Activated CD4-positive, alpha-beta T cell treated with anti-CD3 and anti-CD28 coated beads for 36 hours (primary cell): ENCODE measurements around the gene THRB. TPM values are rescaled to one million over a fixed set of nuclear protein-coding genes. Genes with fewer than 3 reads are reported as not detected.
"Not testable (repeated sequence)": the region's sequence is repeated elsewhere in the genome, so short reads cannot be mapped to it uniquely, and the experiment has no call there.

Experiments used
- ATAC-seq: fragments of 200-7000 bp; cut with Tn5 transposase; one replicate; pipeline ENCODE4 v1.10.0; 2021; ENCODE audit warnings: mild to moderate bottlenecking, moderate library complexity
- CTCF ChIA-PET: fragments of 350-600 bp; sonication (Branson Sonifier 250); formaldehyde crosslinking; loops from one replicate; lab custom pipeline; 2021; ENCODE audit warnings: antibody characterized with exemption; lab: Charles Lee
- POLR2A ChIA-PET: fragments of 350-600 bp; sonication (Branson Sonifier 250); formaldehyde crosslinking; loops from one replicate; lab custom pipeline; 2021; ENCODE audit warnings: antibody characterized with exemption, inconsistent platforms; lab: Charles Lee
- DNase-seq: peaks from one replicate; pipeline ENCODE4 v3.0.0-alpha.2; 2020
- H3K27ac Mint-ChIP-seq: one replicate; pipeline ENCODE4 v1.8.0; 2021; ENCODE audit warnings: mixed read lengths
- H3K27me3 Mint-ChIP-seq: one replicate; pipeline ENCODE4 v1.8.0; 2021; ENCODE audit warnings: mixed read lengths
- H3K36me3 Mint-ChIP-seq: one replicate; pipeline ENCODE4 v1.8.0; 2021; ENCODE audit warnings: low read depth, mixed read lengths
- H3K4me1 Mint-ChIP-seq: one replicate; pipeline ENCODE4 v1.8.0; 2021; ENCODE audit warnings: mixed read lengths
- H3K4me3 Mint-ChIP-seq: one replicate; pipeline ENCODE4 v1.8.0; 2021; ENCODE audit warnings: mild to moderate bottlenecking, moderate library complexity, mixed read lengths
- H3K9me3 Mint-ChIP-seq: one replicate; pipeline ENCODE4 v1.8.0; 2021; ENCODE audit warnings: low read depth, mixed read lengths
- intact Hi-C, 2 experiments: fragments of 100-400 bp; cut with DNase I in 1 of 2; cut with micrococcal nuclease in 1 of 2; formaldehyde crosslinking; loops; one replicate each; pipeline versions ENCODE4 v1.14.2 to v1.15.1; 2022 to 2024; cut with DNase I, micrococcal nuclease
- total RNA-seq, 2 experiments: library from RNA; stranded (reverse); gene quantifications; one replicate each; pipeline ENCODE4 v1.2.3, GENCODE V29; 2021

The THRB gene
- total RNA-seq, 2 experiments from 2014 or later, result not detected

DNA sequence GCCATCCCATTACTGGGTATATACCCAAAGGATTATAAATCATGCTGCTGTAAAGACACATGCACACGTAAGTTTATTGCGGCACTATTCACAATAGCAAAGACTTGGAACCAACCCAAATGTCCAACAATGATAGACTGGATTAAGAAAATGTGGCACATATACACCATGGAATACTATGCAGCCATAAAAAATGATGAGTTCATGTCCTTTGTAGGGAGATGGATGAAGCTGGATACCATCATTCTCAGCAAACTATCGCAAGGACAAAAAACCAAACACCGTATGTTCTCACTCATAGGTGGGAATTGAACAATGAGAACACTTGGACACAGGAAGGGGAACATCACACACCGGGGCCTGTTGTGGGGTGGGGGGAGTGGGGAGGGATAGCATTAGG, 95.9 kb downstream of the THRB start:
- H3K9me3 Mint-ChIP-seq, DNase-seq, H3K36me3 Mint-ChIP-seq, H3K4me1 Mint-ChIP-seq, CTCF ChIA-PET, ATAC-seq, H3K27ac Mint-ChIP-seq, POLR2A ChIA-PET, H3K4me3 Mint-ChIP-seq, H3K27me3 Mint-ChIP-seq, intact Hi-C loops: not testable (repeated sequence)

DNA sequence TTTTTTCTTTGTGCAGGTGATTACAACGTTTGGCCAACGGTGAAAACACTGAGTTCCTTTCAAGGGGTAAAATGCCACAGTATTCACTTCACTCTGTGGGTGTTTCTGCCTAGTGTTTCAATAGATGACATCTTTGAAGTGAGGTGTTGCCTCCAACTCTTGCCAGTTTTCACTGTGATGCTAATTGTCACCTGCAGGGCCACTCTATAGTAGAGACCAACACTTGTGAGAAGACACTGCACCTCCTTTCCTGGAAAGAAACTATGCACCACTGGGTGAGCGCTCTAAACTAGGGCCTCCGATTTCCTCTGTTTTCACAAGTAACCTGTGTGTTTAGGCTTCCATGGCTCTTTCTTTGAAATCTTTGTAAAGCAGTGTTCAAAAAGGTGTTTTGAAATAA, 98.3 kb downstream of the THRB start:
- Mint-ChIP-seq H3K4me1 (no peaks in the 10 kb centered on the region), H3K36me3 (no peaks in the 10 kb centered on the region), H3K4me3 (no peak overlapping the region), H3K27ac (no peak overlapping the region), H3K27me3 (no peaks in the 10 kb centered on the region), H3K9me3 (peaks cover 2% of the 10 kb centered on the region)
- ATAC-seq (no peak), DNase-seq (no peak)
- intact Hi-C loops, result no loop called here
- ChIA-PET POLR2A (no interaction called here), CTCF (no interaction called here)

DNA sequence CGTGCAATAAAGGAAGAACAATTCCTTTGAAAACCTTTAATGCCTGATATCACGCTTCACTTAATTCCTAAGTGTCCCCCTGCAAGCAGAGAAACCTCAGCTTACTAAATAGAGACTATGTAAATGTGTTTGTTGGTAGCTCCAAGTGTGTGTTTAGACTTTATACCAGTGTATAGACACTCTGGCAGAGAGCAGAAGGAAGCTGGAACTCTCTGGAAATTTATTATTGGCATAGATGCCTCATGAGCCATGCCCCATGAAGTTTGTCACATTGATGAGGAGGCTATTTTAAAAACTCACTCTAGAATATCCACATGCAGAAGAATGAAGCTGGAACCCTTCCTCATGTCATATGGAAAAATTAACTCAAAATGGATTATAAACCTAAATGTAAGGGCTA, 99.9 kb downstream of the THRB start:
- Mint-ChIP-seq H3K4me1 (no peaks in the 10 kb centered on the region), H3K36me3 (no peaks in the 10 kb centered on the region), H3K4me3 (no peak overlapping the region), H3K27me3 (no peaks in the 10 kb centered on the region), H3K9me3 (peaks cover 2% of the 10 kb centered on the region), H3K27ac (no peak overlapping the region)
- DNase-seq, result no peak
- ChIA-PET POLR2A (no interaction called here), CTCF (no interaction called here)
- ATAC-seq, result no peak
- intact Hi-C loops, result no loop called here

DNA sequence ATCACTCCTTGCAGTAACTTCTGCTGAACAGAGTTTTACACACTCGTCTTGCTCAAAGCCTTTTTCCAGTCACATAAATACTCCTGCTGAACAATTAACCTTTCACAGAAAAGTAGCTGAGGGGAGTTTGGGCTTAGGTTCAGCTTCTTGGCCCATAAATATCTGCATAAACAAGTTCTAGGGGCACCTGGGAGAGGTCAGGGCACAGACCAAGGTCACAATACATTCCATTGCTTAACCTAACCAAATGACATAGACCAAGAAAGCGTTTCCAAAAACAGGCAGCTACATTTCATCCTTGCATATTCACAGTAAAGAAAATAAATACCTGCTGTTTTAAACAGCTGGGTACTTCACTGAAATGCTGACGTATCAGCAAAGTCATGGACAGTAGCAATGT, 101.3 kb downstream of the THRB start:
- POLR2A ChIA-PET, result no interaction called here
- Mint-ChIP-seq H3K27ac (no peak overlapping the region), H3K27me3 (no peaks in the 10 kb centered on the region)

DNA sequence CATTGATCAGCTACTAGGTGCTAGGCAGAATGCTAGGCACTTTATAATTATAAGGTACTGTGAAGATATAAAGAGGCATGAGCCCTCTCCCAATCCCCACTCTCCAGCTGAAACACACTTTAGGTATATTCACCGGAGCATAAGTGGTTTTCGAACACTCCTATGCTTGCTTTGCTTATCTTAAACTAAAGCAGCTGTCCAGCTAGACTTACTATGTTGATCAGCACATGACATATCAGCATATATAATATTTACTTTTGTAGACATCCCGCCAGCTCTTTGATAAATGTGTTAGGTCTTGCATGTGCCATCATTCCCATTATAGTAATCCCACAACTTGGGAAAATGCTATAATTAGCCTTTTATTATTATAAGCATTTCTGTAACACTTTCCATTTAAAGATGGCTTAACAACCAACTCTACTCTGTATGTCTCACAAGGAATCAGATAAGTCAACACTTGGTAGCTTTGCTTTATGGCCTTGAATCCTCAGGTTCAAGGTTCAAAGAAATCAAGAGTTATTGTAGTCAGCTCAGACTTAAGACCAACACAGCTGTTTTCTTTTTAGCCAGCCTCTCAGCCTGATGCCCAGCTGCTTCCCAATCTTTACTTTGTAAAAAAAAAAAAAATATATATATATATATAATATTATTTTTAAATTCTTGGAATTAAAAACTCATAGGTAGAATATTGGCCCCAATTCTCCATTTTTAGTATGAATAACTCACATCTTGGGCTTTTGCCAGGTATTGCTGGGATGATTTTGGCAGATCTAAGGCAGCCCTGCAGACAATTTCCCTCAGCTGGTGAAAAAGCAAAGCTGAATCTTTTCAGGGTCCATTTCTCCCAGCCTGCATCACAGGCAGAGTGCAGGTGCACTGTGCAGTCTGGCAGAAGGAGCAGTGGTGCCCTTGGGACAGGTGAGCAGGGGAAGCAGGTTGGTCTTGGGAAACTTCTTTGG, 104.2 kb downstream of the THRB start:
- H3K4me3 Mint-ChIP-seq, result no peak overlapping the region
- no peak for DNase-seq
- CTCF ChIA-PET, result interaction anchor here (0.9 kb wide), 1 partner anchor 364 kb away, joined by 4 read pairs; no protein-coding TSS in a partner anchor

More for the DNA sequence above, 101.3 kb downstream of the THRB start:
- intact Hi-C loops, result no loop called here
- DNase-seq (no peak), ATAC-seq (no peak)
- H3K4me1 Mint-ChIP-seq, result no peaks in the 10 kb centered on the region
- CTCF ChIA-PET, result no interaction called here
- H3K4me3 Mint-ChIP-seq, result no peak overlapping the region
- peaks cover 2% of the 10 kb centered on the region for H3K9me3 Mint-ChIP-seq
- no peaks in the 10 kb centered on the region for H3K36me3 Mint-ChIP-seq

DNA sequence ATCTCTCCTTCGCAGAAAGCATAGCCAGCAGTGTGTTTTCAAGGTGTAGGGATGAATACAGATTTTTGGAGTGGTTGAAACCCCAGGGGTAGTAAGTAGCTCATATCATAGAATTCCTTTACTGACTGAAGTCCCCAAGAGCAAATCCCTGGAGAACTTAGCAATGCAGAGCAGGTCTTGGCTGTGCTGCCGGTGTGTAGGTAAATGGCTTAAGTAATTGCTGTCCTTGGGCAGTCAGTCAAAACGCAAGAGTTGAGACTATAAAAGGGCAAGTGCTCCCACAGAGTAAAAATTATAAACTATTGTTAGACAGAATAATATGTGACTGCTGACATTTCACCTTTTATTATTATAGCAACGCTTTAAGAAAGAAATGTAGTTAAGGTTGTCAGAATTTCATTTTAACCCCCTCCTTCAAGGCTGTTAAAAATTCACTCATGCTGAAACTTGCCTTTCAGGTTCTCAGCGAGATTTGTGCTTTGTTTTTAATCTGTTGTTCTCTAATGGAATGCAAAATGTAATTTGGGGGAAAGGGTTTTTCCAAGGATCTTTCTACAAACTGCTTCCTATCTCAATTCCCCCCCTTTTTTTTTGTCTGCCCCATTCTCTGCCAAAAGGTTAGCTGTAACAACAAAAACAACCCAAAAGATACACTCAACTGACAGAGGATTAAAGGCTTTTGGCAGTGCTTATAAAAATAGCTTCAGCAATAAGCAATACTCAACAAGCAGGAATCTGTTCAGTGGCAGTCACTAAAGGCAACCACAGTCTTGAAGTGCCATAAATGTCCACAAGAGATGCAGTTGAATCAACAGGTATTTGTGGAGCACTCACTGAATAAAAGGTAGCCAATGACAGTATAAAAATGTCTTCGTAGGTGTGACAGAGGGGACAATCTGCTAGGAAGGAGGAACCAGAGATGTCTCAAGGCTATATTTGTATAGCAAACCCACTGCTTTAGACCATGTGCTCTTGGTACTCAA, 105.3 kb downstream of the THRB start:
- no peak for DNase-seq

More for the DNA sequence above, 104.2 kb downstream of the THRB start:
- POLR2A ChIA-PET, result no interaction called here
- no peak overlapping the region for H3K27ac Mint-ChIP-seq
- no peaks in the 10 kb centered on the region for H3K36me3 Mint-ChIP-seq
- no peaks in the 10 kb centered on the region for H3K9me3 Mint-ChIP-seq
- H3K4me1 Mint-ChIP-seq, result no peaks in the 10 kb centered on the region
- H3K27me3 Mint-ChIP-seq, result no peaks in the 10 kb centered on the region
- intact Hi-C loops, result no loop called here
- no peak for ATAC-seq

DNA sequence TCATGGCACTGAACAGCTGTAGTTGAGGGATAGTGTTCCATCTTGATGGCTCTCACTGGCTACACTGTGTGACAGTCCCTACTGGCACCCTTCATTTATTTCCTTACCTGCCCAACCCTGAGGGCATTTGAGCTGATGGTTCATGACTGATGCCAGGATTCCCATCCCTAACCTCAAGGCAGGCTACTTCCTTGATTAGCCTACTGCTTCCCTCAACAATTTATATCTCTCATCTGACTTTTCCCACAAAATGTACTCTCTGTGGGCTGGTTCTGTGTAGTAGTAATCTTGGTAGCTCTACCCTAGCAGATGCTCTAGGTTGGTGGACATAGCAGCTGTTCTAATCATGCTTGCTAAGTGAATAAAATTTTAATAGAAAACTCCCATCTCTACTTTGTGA, 106.0 kb downstream of the THRB start:
- ChIA-PET POLR2A (no interaction called here), CTCF (no interaction called here)
- no peaks in the 10 kb centered on the region for H3K27me3 Mint-ChIP-seq
- H3K36me3 Mint-ChIP-seq, result no peaks in the 10 kb centered on the region
- intact Hi-C loops, result no loop called here
- no peak overlapping the region for H3K4me3 Mint-ChIP-seq
- no peak overlapping the region for H3K27ac Mint-ChIP-seq
- H3K9me3 Mint-ChIP-seq, result no peaks in the 10 kb centered on the region
- no peaks in the 10 kb centered on the region for H3K4me1 Mint-ChIP-seq
- no peak for ATAC-seq
- no peak for DNase-seq

More for the DNA sequence above, 105.3 kb downstream of the THRB start:
- Mint-ChIP-seq H3K36me3 (no peaks in the 10 kb centered on the region), H3K4me3 (no peak overlapping the region), H3K9me3 (no peaks in the 10 kb centered on the region), H3K27ac (no peak overlapping the region), H3K27me3 (no peaks in the 10 kb centered on the region), H3K4me1 (no peaks in the 10 kb centered on the region)
- no peak for ATAC-seq
- intact Hi-C loops, result no loop called here
- ChIA-PET POLR2A (no interaction called here), CTCF (no interaction called here)

DNA sequence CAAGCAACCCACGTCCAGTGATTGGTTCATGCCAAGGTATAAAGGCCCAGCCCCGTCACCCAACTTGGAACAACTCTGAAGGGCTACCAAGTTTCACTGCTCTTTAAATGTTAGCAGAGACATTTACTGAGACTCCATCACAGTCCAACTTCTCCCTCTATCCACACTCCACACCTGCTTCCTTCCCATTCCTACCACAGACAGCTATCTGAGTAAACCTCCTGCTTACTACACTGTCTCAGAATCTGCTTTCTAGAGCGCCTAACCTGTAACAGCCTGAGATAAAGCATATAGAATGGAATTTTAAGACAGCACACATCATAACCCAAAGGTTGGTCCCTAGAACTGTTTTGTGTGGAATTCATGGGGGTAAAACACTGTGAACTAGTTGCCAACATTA, 106.5 kb downstream of the THRB start:
- Mint-ChIP-seq H3K27ac (no peak overlapping the region), H3K27me3 (no peaks in the 10 kb centered on the region), H3K9me3 (no peaks in the 10 kb centered on the region), H3K36me3 (no peaks in the 10 kb centered on the region), H3K4me3 (no peak overlapping the region), H3K4me1 (no peaks in the 10 kb centered on the region)
- DNase-seq (no peak), ATAC-seq (no peak)
- ChIA-PET POLR2A (no interaction called here), CTCF (no interaction called here)
- intact Hi-C loops, result no loop called here

DNA sequence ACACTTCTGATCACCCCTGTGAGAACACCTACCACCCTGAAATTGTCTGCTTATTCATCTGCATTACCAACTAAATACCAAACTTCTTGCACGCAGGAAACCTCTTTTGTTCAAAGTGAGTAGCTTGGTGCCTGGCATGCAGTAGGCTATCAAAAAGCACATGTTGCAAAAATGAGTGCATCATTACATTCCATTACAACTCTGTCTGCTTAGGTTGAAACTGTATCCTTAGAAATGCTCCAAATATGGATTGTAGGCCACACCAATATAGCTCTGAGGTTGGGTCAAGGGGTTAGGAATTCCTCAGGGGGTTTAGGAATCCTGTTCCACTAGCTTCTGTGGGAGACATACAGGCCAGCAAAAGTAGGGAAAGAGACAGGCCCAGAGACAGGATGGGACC, 107.2 kb downstream of the THRB start:
- DNase-seq, result no peak
- no peaks in the 10 kb centered on the region for H3K9me3 Mint-ChIP-seq
- H3K36me3 Mint-ChIP-seq, result no peaks in the 10 kb centered on the region
- no peak overlapping the region for H3K27ac Mint-ChIP-seq
- H3K27me3 Mint-ChIP-seq, result no peaks in the 10 kb centered on the region
- no peak overlapping the region for H3K4me3 Mint-ChIP-seq
- ChIA-PET CTCF (no interaction called here), POLR2A (no interaction called here)
- intact Hi-C loops, result no loop called here
- ATAC-seq, result no peak
- H3K4me1 Mint-ChIP-seq, result no peaks in the 10 kb centered on the region

DNA sequence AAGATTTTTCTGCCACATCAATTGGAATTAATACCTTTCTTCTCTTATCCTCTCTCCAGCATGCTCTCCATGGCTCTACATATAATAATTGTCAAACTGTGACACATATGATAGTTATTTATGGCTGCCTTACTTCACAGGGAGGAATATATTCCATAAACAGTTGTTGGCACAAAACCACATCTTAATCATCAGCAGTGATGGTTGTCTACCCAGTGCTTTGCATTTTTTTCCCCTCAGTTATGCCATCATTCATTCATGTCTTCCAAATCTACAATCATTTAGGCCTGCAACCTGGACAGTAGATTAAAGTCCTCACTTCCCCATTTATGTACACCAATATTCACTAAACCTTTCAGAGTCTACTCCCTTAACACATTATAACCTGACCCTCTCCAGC, 107.7 kb downstream of the THRB start:
- CTCF ChIA-PET, result no interaction called here
- Mint-ChIP-seq H3K4me3 (no peak overlapping the region), H3K4me1 (no peaks in the 10 kb centered on the region), H3K9me3 (no peaks in the 10 kb centered on the region), H3K36me3 (no peaks in the 10 kb centered on the region), H3K27me3 (no peaks in the 10 kb centered on the region), H3K27ac (no peak overlapping the region)
- no peak for DNase-seq
- ATAC-seq, result no peak
- intact Hi-C loops, result no loop called here
- POLR2A ChIA-PET, result no interaction called here

DNA sequence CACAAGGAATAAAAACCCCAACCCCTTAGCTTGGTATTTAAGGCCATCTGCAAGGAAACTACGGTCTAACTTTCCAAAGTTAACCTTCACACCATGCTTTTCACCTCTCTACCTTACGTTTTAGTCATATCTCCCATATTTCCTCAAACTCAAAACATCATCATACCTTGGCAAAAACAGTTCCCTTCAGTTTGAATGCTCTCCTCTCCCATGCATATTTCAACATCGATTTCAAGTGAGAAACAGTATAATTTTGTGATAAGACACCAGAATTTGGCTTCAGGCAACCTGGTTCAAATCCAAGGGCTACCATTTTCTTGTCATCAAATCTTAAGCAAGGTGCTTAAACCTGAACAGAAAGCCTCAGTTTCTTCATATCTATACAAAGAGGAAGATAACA, 108.2 kb downstream of the THRB start:
- no peak for DNase-seq
- intact Hi-C loops, result no loop called here
- H3K36me3 Mint-ChIP-seq, result no peaks in the 10 kb centered on the region
- no peaks in the 10 kb centered on the region for H3K4me1 Mint-ChIP-seq
- H3K27me3 Mint-ChIP-seq, result no peaks in the 10 kb centered on the region
- no peak for ATAC-seq
- ChIA-PET CTCF (no interaction called here), POLR2A (no interaction called here)
- H3K27ac Mint-ChIP-seq, result no peak overlapping the region
- no peak overlapping the region for H3K4me3 Mint-ChIP-seq
- H3K9me3 Mint-ChIP-seq, result no peaks in the 10 kb centered on the region
